Upper lobe of left lung (tissue), 6 donors: ENCODE results near the gene LRRC46. TPM values are rescaled to one million over a fixed set of nuclear protein-coding genes. Genes with fewer than 3 reads are reported as not detected.

ENCODE experiments used
- ATAC-seq, 2 donors: fragments of 200-7000 bp; cut with Tn5 transposase; one replicate each; pipeline ENCODE4 v1.9.1; 2022; ENCODE audit warnings: mild to moderate bottlenecking in 2 of 2, moderate library complexity in 2 of 2; ENCODE audit not compliant: low FRiP score in 2 of 2
- DNase-seq, 2 donors: peaks; one replicate each; pipeline ENCODE4 v3.0.0-alpha.2; 2019 to 2020
- H3K27ac ChIP-seq, 4 donors: fragments of 200-600 bp; sonication (generic); one replicate each; pipeline ENCODE4 v1.5.1; 2016 to 2019
- H3K27me3 ChIP-seq, 4 donors: fragments of 200-600 bp; sonication (generic); one replicate each; pipeline ENCODE4 v1.5.1; 2017 to 2019
- H3K36me3 ChIP-seq, 4 donors: fragments of 200-600 bp; sonication (generic); one replicate each; pipeline ENCODE4 v1.5.1; 2016 to 2019
- H3K4me1 ChIP-seq, 4 donors: fragments of 200-600 bp; sonication (generic); one replicate each; pipeline ENCODE4 v1.5.1; 2018 to 2019
- H3K4me3 ChIP-seq, 4 donors: fragments of 200-600 bp; sonication (generic); one replicate each; pipeline ENCODE4 v1.5.1; 2017 to 2019; ENCODE audit warnings: mild to moderate bottlenecking in 2 of 4, moderate library complexity in 1 of 4
- H3K9me3 ChIP-seq, 4 donors: fragments of 200-600 bp; sonication (generic); one replicate each; pipeline ENCODE4 v1.5.1; 2018 to 2019
- CTCF ChIP-seq, 6 experiments: fragments of 450-650 bp in 4 of 6; fragments of 200-600 bp in 2 of 6; sonication (generic) in 2 of 6; IDR thresholded peaks; one replicate each; pipeline ENCODE4 v1.5.1; 2016 to 2019; ENCODE audit warnings: antibody characterized with exemption in 6 of 6
- EP300 ChIP-seq, 4 donors: sonication (generic); formaldehyde crosslinking; IDR thresholded peaks; one replicate each; pipeline ENCODE4 v1.5.1; 2017; ENCODE audit warnings: antibody characterized with exemption in 4 of 4, control low read depth in 2 of 4
- POLR2A ChIP-seq, 4 donors: fragments of 450-650 bp; IDR thresholded peaks; one replicate each; pipeline ENCODE4 v1.5.1; 2016 to 2017; ENCODE audit warnings: antibody characterized with exemption in 4 of 4, mild to moderate bottlenecking in 2 of 4
- POLR2AphosphoS5 ChIP-seq, 2 donors: sonication (generic); formaldehyde crosslinking; IDR thresholded peaks; one replicate each; pipeline ENCODE4 v1.5.1; 2017; ENCODE audit warnings: antibody characterized with exemption in 2 of 2
- WGBS, 2 donors: methylation state at CpG; one replicate each; pipeline ENCODE4 v1.1.5; 2017 to 2018; 5-methylcytosine and 5-hydroxymethylcytosine counted together
- total RNA-seq, 6 donors: library from RNA; depleted of rRNA in 4 of 6; stranded (reverse); fragments of >200 nt in 4 of 6; gene quantifications; one replicate each; pipeline versions ENCODE4 v1.1.0 to v1.2.1, GENCODE V29; 2016 to 2021
- donor health status: DM: no; HTN: no; CAD: no; lungs with moderate emphysema.
- donor health status: DM: no; HTN: yes; CAD: no; lungs with severe emphysema.

Gene LRRC46
- total RNA-seq, 6 donors from 2014 or later = 0.49 to 23.5 (median 9.1) TPM

GRCh38 chr17:47812146-47812920, 19.1 kb upstream of the LRRC46 start:
- H3K9me3 ChIP-seq = no peaks in the 10 kb centered on the region
- H3K27me3 ChIP-seq = no peaks in the 10 kb centered on the region
- 83 to 88% methylated on average over 14 to 18 of the region's 18 CpGs for WGBS, 2 donors
- peaks cover 8 to 99% (median 68%) of the 10 kb centered on the region in 4 donors for H3K36me3 ChIP-seq
- no peak for TF ChIP-seq POLR2AphosphoS5 (IDR thresholded peaks at IDR 0.05)
- no peak for TF ChIP-seq CTCF (IDR thresholded peaks at IDR 0.05)
- TF ChIP-seq EP300 (IDR thresholded peaks at IDR 0.05) = no peak
- no peak for TF ChIP-seq POLR2A (IDR thresholded peaks at IDR 0.05)
- no peak overlapping the region for H3K4me3 ChIP-seq
- DNase-seq = no peak
- H3K27ac ChIP-seq = no peak overlapping the region
- no peak for ATAC-seq
- peaks cover 0 to 11% (median 6%) of the 10 kb centered on the region in 4 donors for H3K4me1 ChIP-seq

GRCh38 chr17:47813077-47813476, 18.4 kb upstream of the LRRC46 start:
- Histone ChIP-seq H3K36me3 (peaks cover 8 to 99% (median 67%) of the 10 kb centered on the region in 4 donors), H3K27ac (no peak overlapping the region), H3K9me3 (no peaks in the 10 kb centered on the region), H3K27me3 (no peaks in the 10 kb centered on the region), H3K4me3 (no peak overlapping the region), H3K4me1 (peaks cover 0 to 11% (median 6%) of the 10 kb centered on the region in 4 donors)
- DNase-seq = no peak
- WGBS, 2 donors = 94 to 96% methylated on average over 14 of the region's 14 CpGs
- ATAC-seq = no peak
- TF ChIP-seq CTCF (IDR thresholded peaks at IDR 0.05) = no peak
- no peak for TF ChIP-seq POLR2AphosphoS5 (IDR thresholded peaks at IDR 0.05)
- TF ChIP-seq POLR2A (IDR thresholded peaks at IDR 0.05) = no peak
- no peak for TF ChIP-seq EP300 (IDR thresholded peaks at IDR 0.05)

- TF ChIP-seq POLR2A (IDR thresholded peaks at IDR 0.05) (no peak), POLR2AphosphoS5 (IDR thresholded peaks at IDR 0.05) (no peak), EP300 (IDR thresholded peaks at IDR 0.05) (no peak), CTCF (IDR thresholded peaks at IDR 0.05) (no peak)
- H3K4me1 ChIP-seq = peaks cover 0 to 11% (median 6%) of the 10 kb centered on the region in 4 donors
- 93 to 94% methylated on average over 16 to 19 of the region's 22 CpGs for whole genome bisulfite sequencing, 2 donors
- no peak for DNase-seq
- no peaks in the 10 kb centered on the region for H3K9me3 ChIP-seq
- no peak overlapping the region for H3K27ac ChIP-seq
- H3K4me3 ChIP-seq = no peak overlapping the region
- ATAC-seq = no peak
- no peaks in the 10 kb centered on the region for H3K27me3 ChIP-seq
- peaks cover 13 to 99% (median 67%) of the 10 kb centered on the region in 4 donors for H3K36me3 ChIP-seq
These were observed 17.9 kb upstream of the LRRC46 start for GRCh38 chr17:47813512-47814031.

- peaks cover 9 to 92% (median 66%) of the 10 kb centered on the region in 4 donors for H3K36me3 ChIP-seq
- 92 to 97% methylated on average over 21 of the region's 21 CpGs for WGBS, 2 donors
- ATAC-seq (no peak), DNase-seq (no peak)
- H3K4me3 ChIP-seq = no peak overlapping the region
- H3K27ac ChIP-seq = no peak overlapping the region
- no peak for TF ChIP-seq POLR2A (IDR thresholded peaks at IDR 0.05)
- no peak for TF ChIP-seq EP300 (IDR thresholded peaks at IDR 0.05)
- no peak for TF ChIP-seq CTCF (IDR thresholded peaks at IDR 0.05)
- TF ChIP-seq POLR2AphosphoS5 (IDR thresholded peaks at IDR 0.05) = no peak
- no peaks in the 10 kb centered on the region for H3K9me3 ChIP-seq
- peaks cover 8 to 19% (median 13%) of the 10 kb centered on the region in 4 donors for H3K4me1 ChIP-seq
- H3K27me3 ChIP-seq = no peaks in the 10 kb centered on the region
These were observed 16.2 kb upstream of the LRRC46 start for GRCh38 chr17:47815106-47815918.
